DND-41 (cell line): Measurements from ENCODE around the gene AK8.

Experiments used
- ATAC-seq: fragments of 200-7000 bp; cut with Tn5 transposase; 3 replicates; pipeline ENCODE4 v1.9.1; 2021; ENCODE audit warnings: low read depth; ENCODE audit not compliant: insufficient read depth
- DNase-seq: peaks from one replicate; pipeline ENCODE4 v3.0.0-alpha.2; 2020
- H2AFZ ChIP-seq: 2 replicates; pipeline ENCODE4 v1.6.0; 2012; ENCODE audit warnings: low read depth, low read length
- H3K27ac ChIP-seq: 2 replicates; pipeline ENCODE4 v1.5.1; 2012; ENCODE audit warnings: low read length, inconsistent platforms
- H3K27me3 ChIP-seq: fragments of 200-600 bp; sonication (generic); 2 replicates; pipeline ENCODE4 v1.6.0; 2012; ENCODE audit warnings: low read length, mild to moderate bottlenecking, inconsistent platforms; ENCODE audit not compliant: insufficient read depth, poor library complexity
- H3K36me3 ChIP-seq: 2 replicates; pipeline ENCODE4 v1.5.1; 2012; ENCODE audit warnings: low read length, inconsistent platforms; ENCODE audit not compliant: insufficient read depth
- H3K4me1 ChIP-seq: 2 replicates; pipeline ENCODE4 v1.5.1; 2012; ENCODE audit warnings: mild to moderate bottlenecking, low read length; ENCODE audit not compliant: insufficient read depth
- H3K4me2 ChIP-seq: 2 replicates; pipeline ENCODE4 v1.6.0; 2012; ENCODE audit warnings: mild to moderate bottlenecking, moderate library complexity, low read length, inconsistent platforms; ENCODE audit not compliant: insufficient read depth
- H3K4me3 ChIP-seq, 2 experiments: fragments of 200-600 bp in 1 of 2; shearing (Covaris generic) in 1 of 2; 2 replicates each; pipeline ENCODE4 v1.5.1; 2012 to 2016; ENCODE audit warnings: inconsistent platforms in 2 of 2, low read length in 2 of 2, mild to moderate bottlenecking in 2 of 2, low read depth in 1 of 2, moderate library complexity in 1 of 2
- H3K79me2 ChIP-seq: 2 replicates; pipeline ENCODE4 v1.6.0; 2012; ENCODE audit warnings: low read length, inconsistent platforms; ENCODE audit not compliant: insufficient read depth
- H3K9ac ChIP-seq: 2 replicates; pipeline ENCODE4 v1.6.0; 2012; ENCODE audit warnings: low read depth, mild to moderate bottlenecking, inconsistent platforms, low read length, moderate library complexity
- H3K9me3 ChIP-seq: 2 replicates; pipeline ENCODE4 v1.5.1; 2012; ENCODE audit warnings: low read length, moderate library complexity, mild to moderate bottlenecking, inconsistent platforms; ENCODE audit not compliant: insufficient read depth, severe bottlenecking
- H4K20me1 ChIP-seq: 2 replicates; pipeline ENCODE4 v1.6.0; 2012; ENCODE audit warnings: low read length; ENCODE audit not compliant: insufficient read depth
- EZH2 ChIP-seq: IDR thresholded peaks from 3 replicates; pipeline ENCODE4 v1.6.1; 2012; ENCODE audit warnings: borderline replicate concordance, low read depth, mild to moderate bottlenecking, moderate library complexity, low read length, inconsistent platforms; ENCODE audit not compliant: severe bottlenecking
- TF ChIP-seq, protein P1 (sequence below): IDR thresholded peaks from 2 replicates; pipeline ENCODE4 v1.5.1; 2012; ENCODE audit warnings: borderline replicate concordance, low read length, moderate library complexity, mild to moderate bottlenecking; ENCODE audit not compliant: poor library complexity, severe bottlenecking; ENCODE audit errors: extremely low read depth

AK8 gene

GRCh38 chr9:132784286-132784830 lies 93.7 kb downstream of the AK8 start:
- Histone ChIP-seq H3K9ac (no peak overlapping the region), H4K20me1 (no peaks in the 10 kb centered on the region), H3K27ac (no peak overlapping the region), H3K4me3 (no peak overlapping the region), H3K27me3 (peaks cover 2% of the 10 kb centered on the region), H3K36me3 (no peaks in the 10 kb centered on the region), H3K9me3 (no peaks in the 10 kb centered on the region), H2AFZ (no peak overlapping the region), H3K79me2 (no peaks in the 10 kb centered on the region), H3K4me2 (no peak overlapping the region), H3K4me1 (no peaks in the 10 kb centered on the region)
- no peak for ATAC-seq
- TF ChIP-seq EZH2: no peak
- TF ChIP-seq, protein P1, sequence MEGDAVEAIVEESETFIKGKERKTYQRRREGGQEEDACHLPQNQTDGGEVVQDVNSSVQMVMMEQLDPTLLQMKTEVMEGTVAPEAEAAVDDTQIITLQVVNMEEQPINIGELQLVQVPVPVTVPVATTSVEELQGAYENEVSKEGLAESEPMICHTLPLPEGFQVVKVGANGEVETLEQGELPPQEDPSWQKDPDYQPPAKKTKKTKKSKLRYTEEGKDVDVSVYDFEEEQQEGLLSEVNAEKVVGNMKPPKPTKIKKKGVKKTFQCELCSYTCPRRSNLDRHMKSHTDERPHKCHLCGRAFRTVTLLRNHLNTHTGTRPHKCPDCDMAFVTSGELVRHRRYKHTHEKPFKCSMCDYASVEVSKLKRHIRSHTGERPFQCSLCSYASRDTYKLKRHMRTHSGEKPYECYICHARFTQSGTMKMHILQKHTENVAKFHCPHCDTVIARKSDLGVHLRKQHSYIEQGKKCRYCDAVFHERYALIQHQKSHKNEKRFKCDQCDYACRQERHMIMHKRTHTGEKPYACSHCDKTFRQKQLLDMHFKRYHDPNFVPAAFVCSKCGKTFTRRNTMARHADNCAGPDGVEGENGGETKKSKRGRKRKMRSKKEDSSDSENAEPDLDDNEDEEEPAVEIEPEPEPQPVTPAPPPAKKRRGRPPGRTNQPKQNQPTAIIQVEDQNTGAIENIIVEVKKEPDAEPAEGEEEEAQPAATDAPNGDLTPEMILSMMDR: no peak
- DNase-seq: no peak

DNA sequence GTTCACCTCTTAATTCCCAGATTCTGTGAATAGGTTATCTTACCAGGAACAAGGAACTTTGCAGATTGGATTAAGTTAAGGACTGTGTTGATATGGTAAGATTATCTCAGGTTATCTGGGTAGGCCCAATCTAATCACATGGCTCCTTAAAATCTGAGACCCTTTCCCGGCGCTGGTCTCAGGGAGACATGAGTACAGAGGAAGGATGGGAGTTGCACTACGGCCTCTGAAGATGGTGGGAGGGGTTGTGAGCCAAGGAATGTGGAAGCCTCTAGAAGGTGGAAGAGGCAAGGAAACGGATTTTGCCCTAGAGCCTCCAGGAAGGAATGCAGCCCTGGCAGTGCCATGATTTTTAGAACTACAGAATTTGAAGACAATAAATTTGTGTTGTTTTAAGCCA lies 95.1 kb downstream of the AK8 start:
- DNase-seq: no peak

DNA sequence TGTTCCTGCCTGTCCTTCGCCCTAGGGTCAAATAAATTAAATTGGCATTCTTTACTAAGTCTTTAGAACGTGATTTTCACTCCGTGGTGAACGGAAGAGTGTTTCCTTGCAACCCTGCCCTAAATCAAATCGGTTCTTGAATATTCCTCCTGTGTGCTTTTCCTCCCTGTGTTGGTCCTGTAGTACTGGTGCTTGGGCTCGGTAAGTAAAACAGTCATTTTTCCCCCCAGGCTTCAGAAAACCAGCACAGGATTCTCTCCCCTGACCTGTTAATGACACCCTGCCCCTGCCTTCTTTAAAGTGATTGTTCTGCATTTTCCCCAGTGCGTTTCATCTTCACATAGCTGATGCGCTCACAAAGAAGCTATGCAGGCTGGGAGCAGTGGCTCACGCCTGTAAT lies 96.0 kb downstream of the AK8 start:
- no peaks in the 10 kb centered on the region for H3K9me3 ChIP-seq
- DNase-seq: no peak
- no peaks in the 10 kb centered on the region for H3K36me3 ChIP-seq
- no peak overlapping the region for H2AFZ ChIP-seq
- no peak overlapping the region for H3K4me2 ChIP-seq
- H3K79me2 ChIP-seq: no peaks in the 10 kb centered on the region
- TF ChIP-seq, protein P1: no peak
- TF ChIP-seq EZH2: no peak
- no peak for ATAC-seq
- no peaks in the 10 kb centered on the region for H3K4me1 ChIP-seq
- no peak overlapping the region for H3K9ac ChIP-seq
- no peak overlapping the region for H3K27ac ChIP-seq
- peaks cover 2% of the 10 kb centered on the region for H3K27me3 ChIP-seq
- H3K4me3 ChIP-seq: no peak overlapping the region
- no peaks in the 10 kb centered on the region for H4K20me1 ChIP-seq

More for the DNA sequence above, 95.1 kb downstream of the AK8 start:
- Histone ChIP-seq H3K79me2 (no peaks in the 10 kb centered on the region), H3K4me2 (no peak overlapping the region), H3K9me3 (no peaks in the 10 kb centered on the region), H3K9ac (no peak overlapping the region), H3K4me1 (no peaks in the 10 kb centered on the region), H3K27ac (no peak overlapping the region), H3K36me3 (no peaks in the 10 kb centered on the region), H3K4me3 (no peak overlapping the region), H2AFZ (no peak overlapping the region), H4K20me1 (no peaks in the 10 kb centered on the region), H3K27me3 (peaks cover 2% of the 10 kb centered on the region)
- no peak for TF ChIP-seq EZH2
- TF ChIP-seq, protein P1: no peak
- ATAC-seq: no peak
